ENCODE measurements around the gene LARP4.

GRCh38 chr12:50440288-50440687, 39.6 kb downstream of the LARP4 start:
- no peak for TF ChIP-seq EZH2 (IDR thresholded peaks at IDR 0.05; ENCODE audit: borderline replicate concordance, low read depth, low read length, severe bottlenecking)
- no peak for TF ChIP-seq CTCF (IDR thresholded peaks at IDR 0.05; ENCODE audit: extremely low read depth in 1 of 2, insufficient read depth in 1 of 2, low read depth in 1 of 2, low read length in 2 of 2)
- no peak for TF ChIP-seq JUN (IDR thresholded peaks at IDR 0.05; ENCODE audit: borderline replicate concordance, insufficient read depth, insufficient read length, low read depth)
- TF ChIP-seq POLR2AphosphoS5 (IDR thresholded peaks at IDR 0.05; ENCODE audit: insufficient read depth, low read depth, low read length) = no peak
- TF ChIP-seq MAX (IDR thresholded peaks at IDR 0.05; ENCODE audit: insufficient read depth, insufficient read length) = no peak
- TF ChIP-seq POLR2A (IDR thresholded peaks at IDR 0.05; ENCODE audit: low read depth, low read length) = no peak
